OCI-LY7 (cell line): ENCODE results near the gene SLC16A6. TPM values are rescaled to one million over a fixed set of nuclear protein-coding genes. Genes with fewer than 3 reads are reported as not detected.

ENCODE experiments used
- BruUV-seq: library from RNA; stranded (reverse); fragments of 400-500 nt; replicated peaks from 2 replicates; lab custom pipeline; 2021; lab: Mats Ljungman, UMichigan
- CTCF ChIA-PET: fragments of 300-600 bp; sonication (Branson Sonifier 250); formaldehyde crosslinking; loops from one replicate; lab custom pipeline; 2022; ENCODE audit warnings: antibody characterized with exemption; ENCODE audit not compliant: unreplicated experiment; lab: Charles Lee
- POLR2A ChIA-PET: fragments of 300-600 bp; sonication (Branson Sonifier 250); formaldehyde crosslinking; loops from one replicate; lab custom pipeline; 2022; ENCODE audit warnings: antibody characterized with exemption; lab: Charles Lee
- DNase-seq: peaks from one replicate; pipeline ENCODE4 v3.0.0-alpha.2; 2015; ENCODE audit warnings: low spot score
- H2AFZ ChIP-seq: fragments of 200-600 bp; sonication (generic), shearing (Covaris generic); 2 replicates; pipeline ENCODE4 v1.6.1; 2014; ENCODE audit warnings: mild to moderate bottlenecking, antibody characterized with exemption, low read length, moderate library complexity
- H3K27ac ChIP-seq: fragments of 200-600 bp; sonication (generic); 2 replicates; pipeline ENCODE4 v1.5.1; 2014; ENCODE audit warnings: mixed run types, low read depth, mild to moderate bottlenecking, moderate library complexity, low read length, inconsistent platforms; ENCODE audit not compliant: poor library complexity, severe bottlenecking
- H3K36me3 ChIP-seq: fragments of 200-600 bp; sonication (generic); 2 replicates; pipeline ENCODE4 v1.6.1; 2014; ENCODE audit warnings: mild to moderate bottlenecking, antibody characterized with exemption, low read length, moderate library complexity, mixed read lengths; ENCODE audit not compliant: insufficient read depth
- H3K4me1 ChIP-seq: fragments of 200-600 bp; sonication (generic); 2 replicates; pipeline ENCODE4 v1.5.1; 2014; ENCODE audit warnings: mild to moderate bottlenecking, low read length; ENCODE audit not compliant: insufficient read depth, poor library complexity, severe bottlenecking
- H3K4me2 ChIP-seq: fragments of 200-600 bp; sonication (generic); 2 replicates; pipeline ENCODE4 v1.6.1; 2014; ENCODE audit warnings: mild to moderate bottlenecking, low read length
- H3K4me3 ChIP-seq: fragments of 200-600 bp; sonication (generic); 2 replicates; pipeline ENCODE4 v1.5.1; 2014; ENCODE audit warnings: mild to moderate bottlenecking, low read depth, low read length; ENCODE audit not compliant: poor library complexity, severe bottlenecking
- H3K79me2 ChIP-seq: fragments of 200-600 bp; sonication (generic); 2 replicates; pipeline ENCODE4 v1.6.1; 2016; ENCODE audit warnings: low read depth, mild to moderate bottlenecking, low read length, moderate library complexity, mixed read lengths; ENCODE audit not compliant: insufficient read depth
- H3K9me2 ChIP-seq: fragments of 200-600 bp; sonication (generic); 2 replicates; pipeline ENCODE4 v1.6.1; 2016; ENCODE audit warnings: mild to moderate bottlenecking, low read length, mixed read lengths; ENCODE audit not compliant: insufficient read depth
- H3K9me3 ChIP-seq: fragments of 200-600 bp; sonication (generic); 2 replicates; pipeline ENCODE4 v1.6.1; 2014; ENCODE audit warnings: mild to moderate bottlenecking, mixed run types, low read length, mixed read lengths
- H4K20me1 ChIP-seq: fragments of 200-600 bp; sonication (generic); 2 replicates; pipeline ENCODE4 v1.6.1; 2014; ENCODE audit warnings: mild to moderate bottlenecking, antibody characterized with exemption, low read length, moderate library complexity, mixed read lengths; ENCODE audit not compliant: insufficient read depth
- EZH2phosphoT487 ChIP-seq: fragments of 200-600 bp; sonication (generic); IDR thresholded peaks from 2 replicates; pipeline ENCODE4 v1.6.1; 2018; ENCODE audit warnings: low read depth, borderline replicate concordance, mild to moderate bottlenecking, mixed run types, antibody characterized with exemption, low read length, moderate library complexity, mixed read lengths
- intact Hi-C: fragments of 100-400 bp; cut with micrococcal nuclease; formaldehyde crosslinking; loops from one replicate; pipeline ENCODE4 v1.10.0; 2022; ENCODE audit not compliant: unreplicated experiment
- total RNA-seq, 2 experiments: library from RNA; depleted of rRNA in 1 of 2; stranded (reverse); fragments of >200 nt in 1 of 2; shearing (Covaris generic) in 1 of 2; gene quantifications; 2 replicates each; pipeline ENCODE4 v1.2.3, GENCODE V29; 2014 to 2022
- TF ChIP-seq, protein P1 (sequence below): fragments of 200-600 bp; sonication (generic); conservative IDR thresholded peaks from 2 replicates; pipeline ENCODE4 v1.5.1; 2014; ENCODE audit warnings: mild to moderate bottlenecking, antibody characterized with exemption, low read length, moderate library complexity, mixed read lengths

SLC16A6 gene
- total RNA-seq, 2 experiments from 2014 or later, result 4.5 to 18.9 TPM

DNA sequence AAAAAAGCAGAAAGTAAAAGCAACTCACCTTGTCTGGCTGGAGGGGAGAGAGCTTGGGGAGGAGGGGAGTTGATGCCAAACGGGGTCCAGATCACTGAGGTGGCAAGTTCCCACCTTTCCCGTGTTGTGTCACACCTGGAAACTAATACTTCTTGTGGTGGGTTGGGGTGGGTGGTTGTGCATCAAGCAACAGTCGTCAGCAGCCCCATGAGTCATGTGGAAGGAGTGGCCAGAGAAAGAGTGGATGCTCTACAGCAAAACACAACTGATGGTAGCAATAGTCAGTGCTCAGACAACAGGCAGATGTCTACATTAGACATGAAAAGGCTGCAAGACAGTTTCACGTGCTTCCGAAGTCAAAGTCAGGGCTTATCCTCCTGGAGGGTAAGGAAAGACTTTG is 35.8 kb upstream of the SLC16A6 start:
- POLR2A ChIA-PET, result interaction anchor here (0.6 to 1.5 kb wide), 4 partner anchors 9 to 162 kb away, joined by 3 to 4 read pairs (median 4); no protein-coding TSS in a partner anchor
- Histone ChIP-seq H2AFZ (no peak overlapping the region), H3K4me3 (no peak overlapping the region), H4K20me1 (no peaks in the 10 kb centered on the region), H3K9me3 (no peaks in the 10 kb centered on the region), H3K36me3 (no peaks in the 10 kb centered on the region), H3K9me2 (no peaks in the 10 kb centered on the region), H3K27ac (no peak overlapping the region), H3K79me2 (no peaks in the 10 kb centered on the region), H3K4me1 (no peaks in the 10 kb centered on the region), H3K4me2 (no peak overlapping the region)
- no peak for DNase-seq
- BruUV-seq, result no TSS peak
- CTCF ChIA-PET, result interaction anchor here (0.6 kb wide), 1 partner anchor 18 kb away, joined by 4 read pairs; no protein-coding TSS in a partner anchor
- intact Hi-C loops, result no loop called here
- TF ChIP-seq, protein P1, sequence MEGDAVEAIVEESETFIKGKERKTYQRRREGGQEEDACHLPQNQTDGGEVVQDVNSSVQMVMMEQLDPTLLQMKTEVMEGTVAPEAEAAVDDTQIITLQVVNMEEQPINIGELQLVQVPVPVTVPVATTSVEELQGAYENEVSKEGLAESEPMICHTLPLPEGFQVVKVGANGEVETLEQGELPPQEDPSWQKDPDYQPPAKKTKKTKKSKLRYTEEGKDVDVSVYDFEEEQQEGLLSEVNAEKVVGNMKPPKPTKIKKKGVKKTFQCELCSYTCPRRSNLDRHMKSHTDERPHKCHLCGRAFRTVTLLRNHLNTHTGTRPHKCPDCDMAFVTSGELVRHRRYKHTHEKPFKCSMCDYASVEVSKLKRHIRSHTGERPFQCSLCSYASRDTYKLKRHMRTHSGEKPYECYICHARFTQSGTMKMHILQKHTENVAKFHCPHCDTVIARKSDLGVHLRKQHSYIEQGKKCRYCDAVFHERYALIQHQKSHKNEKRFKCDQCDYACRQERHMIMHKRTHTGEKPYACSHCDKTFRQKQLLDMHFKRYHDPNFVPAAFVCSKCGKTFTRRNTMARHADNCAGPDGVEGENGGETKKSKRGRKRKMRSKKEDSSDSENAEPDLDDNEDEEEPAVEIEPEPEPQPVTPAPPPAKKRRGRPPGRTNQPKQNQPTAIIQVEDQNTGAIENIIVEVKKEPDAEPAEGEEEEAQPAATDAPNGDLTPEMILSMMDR, result no peak
- no peak for TF ChIP-seq EZH2phosphoT487

DNA sequence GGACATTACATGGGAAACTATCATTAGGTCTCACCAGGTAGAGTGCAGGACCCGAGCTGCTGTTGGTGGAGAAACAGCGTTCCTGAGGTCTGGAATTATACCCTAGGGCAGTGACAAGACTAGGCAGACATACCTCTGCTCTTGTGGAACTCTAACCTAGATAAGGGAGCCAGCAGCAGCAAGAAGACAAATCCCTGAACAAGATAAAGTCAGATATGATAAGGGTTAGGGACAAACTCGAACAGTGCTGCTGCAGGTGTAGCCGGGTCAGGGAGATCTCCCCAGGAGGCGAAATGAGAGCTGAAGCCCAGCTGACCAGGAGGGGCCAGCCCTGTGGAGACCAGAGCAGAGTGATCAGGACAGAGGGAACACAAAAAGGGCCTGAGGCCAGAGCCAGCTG is 35.0 kb upstream of the SLC16A6 start:
- H2AFZ ChIP-seq, result no peak overlapping the region
- no peaks in the 10 kb centered on the region for H3K79me2 ChIP-seq
- no peaks in the 10 kb centered on the region for H3K9me3 ChIP-seq
- DNase-seq, result no peak
- H3K4me3 ChIP-seq, result no peak overlapping the region
- H3K36me3 ChIP-seq, result no peaks in the 10 kb centered on the region
- H3K4me2 ChIP-seq, result no peak overlapping the region
- H3K27ac ChIP-seq, result no peak overlapping the region
- H3K4me1 ChIP-seq, result no peaks in the 10 kb centered on the region
- intact Hi-C loops, result no loop called here
- POLR2A ChIA-PET, result interaction anchor here (0.5 to 1.5 kb wide), 3 partner anchors 16 to 107 kb away, joined by 4 read pairs; no protein-coding TSS in a partner anchor
- H4K20me1 ChIP-seq, result no peaks in the 10 kb centered on the region
- no TSS peak for BruUV-seq
- CTCF ChIA-PET, result interaction anchor here (0.6 kb wide), 1 partner anchor 12 kb away, joined by 3 read pairs; no protein-coding TSS in a partner anchor
- TF ChIP-seq EZH2phosphoT487, result no peak
- TF ChIP-seq, protein P1, result no peak
- no peaks in the 10 kb centered on the region for H3K9me2 ChIP-seq

DNA sequence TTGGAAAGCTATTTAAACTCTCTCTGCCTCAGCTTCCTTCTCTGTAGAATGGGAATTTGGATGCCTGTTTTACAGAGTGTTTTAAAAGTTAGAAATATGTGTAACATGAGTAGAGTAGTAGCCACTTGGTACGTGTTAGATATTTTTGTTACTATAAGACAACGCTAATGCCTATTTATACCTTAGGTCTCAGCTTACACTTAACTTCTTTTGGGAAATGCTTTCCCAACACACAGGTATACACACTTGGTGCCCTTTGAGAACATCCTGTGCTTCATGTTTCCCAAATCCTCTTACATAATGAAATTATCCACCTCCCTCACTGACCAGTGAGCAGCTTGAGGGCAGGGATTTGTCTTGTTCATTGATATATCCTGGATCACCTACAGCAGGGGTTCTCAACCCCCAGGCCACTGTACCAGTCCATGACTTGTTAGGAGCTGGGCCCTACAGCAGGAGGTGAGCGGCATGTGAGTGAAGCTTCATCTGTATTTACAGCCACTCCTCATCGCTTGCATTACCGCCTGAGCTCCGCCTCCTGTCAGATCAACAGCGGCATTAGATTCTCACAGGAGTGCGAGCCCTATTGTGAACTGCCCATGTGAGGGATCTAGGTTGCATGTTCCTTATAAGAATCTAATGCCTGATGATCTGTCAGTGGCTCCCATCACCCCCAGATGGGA is 33.9 kb upstream of the SLC16A6 start:
- TF ChIP-seq, protein P1, result no peak
- TF ChIP-seq EZH2phosphoT487, result no peak
- Histone ChIP-seq H3K4me2 (no peak overlapping the region), H3K79me2 (no peaks in the 10 kb centered on the region), H3K27ac (no peak overlapping the region), H3K9me2 (no peaks in the 10 kb centered on the region), H3K9me3 (no peaks in the 10 kb centered on the region), H3K4me3 (no peak overlapping the region), H4K20me1 (no peaks in the 10 kb centered on the region), H3K4me1 (peaks cover 6% of the 10 kb centered on the region), H3K36me3 (no peaks in the 10 kb centered on the region), H2AFZ (no peak overlapping the region)
- POLR2A ChIA-PET, result interaction anchor here (0.7 to 2.1 kb wide), 7 partner anchors 8 to 962 kb away, joined by 3 to 8 read pairs (median 4); no protein-coding TSS in a partner anchor
- no peak for DNase-seq
- CTCF ChIA-PET, result no interaction called here
- no TSS peak for BruUV-seq
- intact Hi-C loops, result no loop called here
